ENCODE results near the gene SLC19A1. TPM values are rescaled to one million over a fixed set of nuclear protein-coding genes. Genes with fewer than 3 reads are reported as not detected.

The SLC19A1 gene
- total and polyA plus RNA-seq, 3 experiments from 2014 or later, result 7.0 to 66.8 (median 55.7) TPM

DNA sequence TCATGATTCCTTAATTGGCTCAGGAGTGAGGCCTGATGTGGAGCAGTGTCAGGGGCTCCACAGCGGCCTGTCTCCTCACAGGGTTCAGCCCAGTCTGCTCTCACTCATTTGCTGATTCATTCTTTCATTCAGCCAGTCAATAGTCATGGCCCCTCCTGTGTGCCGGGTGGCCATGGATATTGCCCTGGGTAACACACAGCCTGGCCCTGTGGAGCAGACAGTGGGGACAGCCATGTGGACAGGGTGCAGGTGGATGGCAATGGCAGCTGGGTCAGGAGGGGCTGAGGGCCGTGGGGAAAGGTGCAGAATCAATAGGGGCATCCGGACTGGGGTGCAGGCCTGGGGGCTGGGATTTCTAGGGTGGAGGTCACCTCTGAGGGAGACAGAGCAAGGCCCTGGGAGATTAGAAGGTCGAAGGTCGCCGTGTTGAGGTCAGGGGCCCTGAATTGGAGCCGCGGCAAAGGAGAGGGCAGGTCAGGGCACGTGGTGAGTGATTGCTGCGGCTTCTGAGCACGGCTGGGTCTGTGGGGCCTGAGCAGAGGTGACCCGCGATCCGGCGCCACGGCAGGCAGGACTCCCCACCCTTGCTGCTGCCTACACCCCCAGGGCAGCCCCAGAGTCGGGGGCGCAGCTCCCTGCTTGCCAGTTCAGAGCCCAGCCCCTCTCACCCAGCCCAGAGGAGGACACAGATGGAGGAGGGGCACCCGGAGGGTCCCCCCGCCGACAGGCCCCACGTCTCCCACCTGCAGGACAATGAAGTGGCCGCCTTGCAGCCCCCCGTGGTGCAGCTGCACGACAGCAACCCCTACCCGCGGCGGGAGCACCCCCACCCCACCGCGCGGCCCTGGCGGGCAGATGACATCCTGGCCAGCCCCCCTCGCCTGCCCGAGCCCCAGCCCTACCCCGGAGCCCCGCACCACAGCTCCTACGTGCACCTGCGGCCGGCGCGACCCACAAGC lies 33.4 kb downstream of the SLC19A1 start:
- Histone ChIP-seq H3K36me3 (ENCODE audit: insufficient read depth, low read length) (no peaks in the 10 kb centered on the region), H3K4me1 (ENCODE audit: insufficient read depth, low read length) (no peaks in the 10 kb centered on the region), H3K27me3 (ENCODE audit: insufficient read depth, low read length, poor library complexity, severe bottlenecking) (no peaks in the 10 kb centered on the region), H3K9me3 (ENCODE audit: low read length) (no peaks in the 10 kb centered on the region), H3K27ac (ENCODE audit: low read depth, low read length) (no peak overlapping the region), H3K4me3 (ENCODE audit: low read length) (no peak overlapping the region)
- peaks cover 0 to 1% (median 0%) of the 10 kb centered on the region in 3 donors for H3K36me3 Mint-ChIP-seq
- H3K4me1 Mint-ChIP-seq, result peaks cover 0 to 2% (median 0%) of the 10 kb centered on the region in 3 donors
- H3K27me3 Mint-ChIP-seq, result no peaks in the 10 kb centered on the region
- peak overlapping the region in 1 of 8 donors; percentile 42 for H3K27ac Mint-ChIP-seq
- ChIA-PET CTCF (no interaction called here), POLR2A (no interaction called here)
- no peak overlapping the region for H3K4me3 Mint-ChIP-seq
- no peaks in the 10 kb centered on the region for H3K9me3 Mint-ChIP-seq
- peak in 1 of 5 donors; percentile 38 for DNase-seq

DNA sequence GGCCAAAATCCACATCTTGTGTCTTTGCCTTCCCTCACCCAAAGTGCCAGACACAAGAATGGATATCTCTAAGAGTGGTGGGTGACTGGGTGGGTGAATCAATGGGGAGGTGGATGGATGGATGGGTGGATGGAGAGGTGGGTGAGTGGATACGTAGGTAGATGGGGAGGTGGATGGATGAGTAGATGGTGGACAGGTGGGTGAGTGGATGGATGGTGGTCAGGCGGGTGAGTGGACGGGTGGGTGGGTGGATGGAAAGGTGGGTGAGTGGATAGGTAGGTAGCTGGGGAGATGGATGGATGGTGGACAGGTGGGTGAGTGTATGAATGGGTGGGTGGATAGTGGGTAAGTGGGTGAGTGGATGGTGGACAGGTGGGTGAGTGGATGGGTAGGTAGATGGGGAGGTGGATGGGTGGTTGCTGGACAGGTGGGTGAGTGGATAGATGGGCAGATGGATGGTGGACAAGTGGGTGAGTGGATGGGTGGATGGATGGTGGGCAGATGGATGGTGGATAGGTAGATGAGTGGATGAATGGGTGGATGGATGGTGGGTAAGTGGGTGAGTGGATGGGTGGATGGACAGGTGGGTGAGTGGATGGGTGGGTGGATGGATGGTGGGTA lies 34.2 kb downstream of the SLC19A1 start:
- CTCF ChIA-PET, result no interaction called here
- Histone ChIP-seq H3K4me1 (ENCODE audit: insufficient read depth, low read length) (no peaks in the 10 kb centered on the region), H3K27ac (ENCODE audit: low read depth, low read length) (no peak overlapping the region)

DNA sequence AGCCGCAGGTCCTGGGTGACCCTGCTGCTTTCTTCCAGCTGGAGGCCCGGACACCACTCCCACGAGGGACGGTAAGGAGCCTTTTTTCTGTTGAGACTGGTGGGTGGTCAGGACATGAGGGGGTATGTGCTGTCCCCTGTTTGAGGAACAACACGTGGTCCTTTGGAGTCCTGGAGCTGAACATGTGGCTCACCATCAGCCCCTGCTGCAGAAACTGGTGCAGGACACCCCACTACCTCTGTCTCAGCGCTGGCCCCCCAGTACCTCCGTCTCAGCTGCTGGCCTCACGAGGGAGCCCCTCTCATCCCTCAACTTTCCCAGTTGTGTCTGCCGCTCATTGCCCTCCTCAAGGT lies 34.7 kb downstream of the SLC19A1 start:
- no peaks in the 10 kb centered on the region for H3K27me3 Mint-ChIP-seq
- peak in 1 of 5 donors; percentile 37 for DNase-seq
- POLR2A ChIA-PET, result no interaction called here
- no peaks in the 10 kb centered on the region for H3K9me3 Mint-ChIP-seq
- Histone ChIP-seq H3K27ac (ENCODE audit: low read depth, low read length) (no peak overlapping the region), H3K27me3 (ENCODE audit: insufficient read depth, low read length, poor library complexity, severe bottlenecking) (no peaks in the 10 kb centered on the region), H3K36me3 (ENCODE audit: insufficient read depth, low read length) (no peaks in the 10 kb centered on the region), H3K4me3 (ENCODE audit: low read length) (no peak overlapping the region), H3K4me1 (ENCODE audit: insufficient read depth, low read length) (no peaks in the 10 kb centered on the region), H3K9me3 (ENCODE audit: low read length) (no peaks in the 10 kb centered on the region)
- H3K27ac Mint-ChIP-seq, result no peak overlapping the region
- H3K4me3 Mint-ChIP-seq, result no peak overlapping the region
- CTCF ChIA-PET, result no interaction called here
- no peaks in the 10 kb centered on the region for H3K36me3 Mint-ChIP-seq
- H3K4me1 Mint-ChIP-seq, result no peaks in the 10 kb centered on the region

More for the DNA sequence above, 34.2 kb downstream of the SLC19A1 start:
- no peaks in the 10 kb centered on the region for H3K9me3 Mint-ChIP-seq
- H3K9me3 ChIP-seq (ENCODE audit: low read length), result no peaks in the 10 kb centered on the region
- H3K27me3 Mint-ChIP-seq, result no peaks in the 10 kb centered on the region
- H3K27me3 ChIP-seq (ENCODE audit: insufficient read depth, low read length, poor library complexity, severe bottlenecking), result no peaks in the 10 kb centered on the region
- H3K4me3 Mint-ChIP-seq, result no peak overlapping the region
- H3K4me1 Mint-ChIP-seq, result no peaks in the 10 kb centered on the region
- no peaks in the 10 kb centered on the region for H3K36me3 ChIP-seq (ENCODE audit: insufficient read depth, low read length)
- POLR2A ChIA-PET, result no interaction called here
- no peaks in the 10 kb centered on the region for H3K36me3 Mint-ChIP-seq
- peak overlapping the region in 1 of 8 donors; percentile 38 for H3K27ac Mint-ChIP-seq
- H3K4me3 ChIP-seq (ENCODE audit: low read length), result no peak overlapping the region
- no peak for DNase-seq

DNA sequence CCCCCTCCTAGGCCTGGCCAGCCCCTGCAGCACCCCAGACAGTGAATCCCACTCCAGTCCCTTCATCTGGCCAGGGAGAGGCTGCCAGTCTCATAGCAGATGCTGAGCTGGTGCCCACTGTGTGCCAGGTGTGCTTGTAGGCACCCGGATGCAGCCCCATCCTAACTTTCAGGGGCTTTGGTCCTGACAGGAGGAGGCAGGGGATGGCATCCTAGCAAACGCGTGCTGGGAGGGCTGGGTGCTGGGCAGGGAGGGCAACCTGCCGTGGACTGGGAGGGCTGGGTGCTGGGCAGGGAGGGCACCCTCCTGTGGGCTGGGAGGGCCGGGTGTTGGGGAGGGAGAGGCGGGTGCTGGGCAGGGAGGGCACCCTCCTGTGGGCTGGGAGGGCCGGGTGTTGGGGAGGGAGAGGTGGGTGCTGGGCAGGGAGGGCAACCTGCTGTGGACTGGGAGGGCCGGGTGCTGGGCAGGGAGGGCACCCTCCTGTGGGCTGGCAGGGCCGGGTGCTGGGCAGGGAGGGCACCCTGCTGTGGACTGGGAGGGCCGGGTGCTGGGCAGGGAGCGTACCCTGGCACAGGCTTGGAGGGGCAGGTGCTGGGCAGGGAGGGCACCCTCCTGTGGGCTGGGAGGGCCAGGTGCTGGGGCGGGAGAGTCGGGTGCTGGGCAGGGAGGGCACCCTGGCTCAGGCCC lies 35.3 kb downstream of the SLC19A1 start:
- H3K4me3 Mint-ChIP-seq, result no peak overlapping the region
- ChIA-PET POLR2A (no interaction called here), CTCF (no interaction called here)
- Histone ChIP-seq H3K4me3 (ENCODE audit: low read length) (no peak overlapping the region), H3K27ac (ENCODE audit: low read depth, low read length) (no peak overlapping the region), H3K27me3 (ENCODE audit: insufficient read depth, low read length, poor library complexity, severe bottlenecking) (no peaks in the 10 kb centered on the region), H3K9me3 (ENCODE audit: low read length) (no peaks in the 10 kb centered on the region), H3K4me1 (ENCODE audit: insufficient read depth, low read length) (no peaks in the 10 kb centered on the region), H3K36me3 (ENCODE audit: insufficient read depth, low read length) (no peaks in the 10 kb centered on the region)
- no peaks in the 10 kb centered on the region for H3K27me3 Mint-ChIP-seq
- H3K9me3 Mint-ChIP-seq, result no peaks in the 10 kb centered on the region
- peak in 1 of 5 donors; percentile 34 for DNase-seq
- no peaks in the 10 kb centered on the region for H3K36me3 Mint-ChIP-seq
- no peaks in the 10 kb centered on the region for H3K4me1 Mint-ChIP-seq
- H3K27ac Mint-ChIP-seq, result no peak overlapping the region

DNA sequence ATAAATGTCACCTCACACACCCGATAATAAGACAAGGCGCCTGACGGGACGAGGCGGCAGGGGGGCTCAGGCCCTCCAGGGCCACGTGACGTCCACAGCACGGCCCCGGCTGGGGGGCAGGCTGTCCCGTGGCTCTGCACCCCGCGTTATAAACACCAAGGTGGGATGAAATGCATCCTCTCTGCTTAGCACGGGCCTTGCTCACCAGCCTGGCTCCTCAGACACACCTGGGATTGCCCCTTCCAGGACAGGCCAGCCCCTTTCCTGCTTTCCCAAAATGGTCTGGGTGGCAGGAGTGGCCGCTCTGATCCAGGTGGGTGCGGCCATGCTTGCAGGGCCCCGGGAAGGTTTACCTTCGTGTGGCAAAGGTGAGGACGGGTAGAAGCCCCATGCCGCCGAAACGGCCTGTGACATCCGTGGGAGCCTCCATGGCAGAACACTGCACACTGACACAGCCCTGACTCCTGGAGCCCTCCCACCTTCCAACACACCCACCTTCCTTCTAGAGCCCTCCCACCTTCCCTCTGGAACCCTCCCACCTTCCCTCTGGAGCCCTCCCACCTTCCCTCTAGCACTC lies 35.9 kb downstream of the SLC19A1 start:
- Mint-ChIP-seq H3K27ac (no peak overlapping the region), H3K9me3 (no peaks in the 10 kb centered on the region), H3K27me3 (no peaks in the 10 kb centered on the region), H3K4me1 (no peaks in the 10 kb centered on the region), H3K36me3 (no peaks in the 10 kb centered on the region), H3K4me3 (no peak overlapping the region)
- CTCF ChIA-PET, result no interaction called here
- DNase-seq, result peak in 1 of 5 donors; percentile 41
- Histone ChIP-seq H3K4me3 (ENCODE audit: low read length) (no peak overlapping the region), H3K9me3 (ENCODE audit: low read length) (no peaks in the 10 kb centered on the region), H3K27me3 (ENCODE audit: insufficient read depth, low read length, poor library complexity, severe bottlenecking) (no peaks in the 10 kb centered on the region), H3K4me1 (ENCODE audit: insufficient read depth, low read length) (no peaks in the 10 kb centered on the region), H3K27ac (ENCODE audit: low read depth, low read length) (no peak overlapping the region), H3K36me3 (ENCODE audit: insufficient read depth, low read length) (no peaks in the 10 kb centered on the region)
- POLR2A ChIA-PET, result no interaction called here

DNA sequence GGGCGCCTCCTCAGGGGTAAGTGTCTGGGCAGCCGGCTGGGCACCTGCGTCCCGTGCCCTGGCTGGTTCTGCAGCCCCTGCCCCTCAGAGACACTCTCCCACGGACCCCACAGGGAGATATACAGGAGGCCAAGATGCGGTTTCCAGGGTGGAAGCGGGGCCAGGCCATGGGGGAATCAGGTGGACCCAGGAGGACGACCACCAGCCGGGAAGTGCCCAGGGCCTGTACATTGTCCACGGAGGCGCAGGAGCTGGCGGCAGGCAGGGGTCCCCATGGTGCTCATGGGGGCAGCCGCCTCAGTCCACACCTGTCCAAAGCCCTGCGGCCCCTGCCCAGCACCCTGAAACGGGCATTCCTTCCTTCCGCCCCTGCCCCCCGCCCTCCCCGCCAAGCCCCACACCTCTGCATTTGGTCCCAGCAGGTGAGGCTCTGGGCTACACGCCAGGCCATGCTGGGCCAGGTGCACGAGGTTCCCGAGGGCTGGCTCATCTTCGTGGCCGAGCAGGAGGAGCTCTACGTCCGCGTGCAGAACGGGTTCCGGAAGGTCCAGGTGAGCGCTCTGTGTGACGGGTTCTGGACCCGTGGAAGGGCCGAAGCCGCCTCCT lies 36.7 kb downstream of the SLC19A1 start:
- no peaks in the 10 kb centered on the region for H3K4me1 ChIP-seq (ENCODE audit: insufficient read depth, low read length)
- no peaks in the 10 kb centered on the region for H3K27me3 Mint-ChIP-seq
- no peak overlapping the region for H3K27ac ChIP-seq (ENCODE audit: low read depth, low read length)
- ChIA-PET POLR2A (no interaction called here), CTCF (no interaction called here)
- no peaks in the 10 kb centered on the region for H3K36me3 Mint-ChIP-seq
- no peaks in the 10 kb centered on the region for H3K9me3 Mint-ChIP-seq
- no peaks in the 10 kb centered on the region for H3K4me1 Mint-ChIP-seq
- H3K9me3 ChIP-seq (ENCODE audit: low read length), result no peaks in the 10 kb centered on the region
- no peak overlapping the region for H3K4me3 ChIP-seq (ENCODE audit: low read length)
- H3K27me3 ChIP-seq (ENCODE audit: insufficient read depth, low read length, poor library complexity, severe bottlenecking), result no peaks in the 10 kb centered on the region
- no peak overlapping the region for H3K4me3 Mint-ChIP-seq
- DNase-seq, result peak in 1 of 5 donors; percentile 36
- H3K27ac Mint-ChIP-seq, result no peak overlapping the region
- H3K36me3 ChIP-seq (ENCODE audit: insufficient read depth, low read length), result no peaks in the 10 kb centered on the region

DNA sequence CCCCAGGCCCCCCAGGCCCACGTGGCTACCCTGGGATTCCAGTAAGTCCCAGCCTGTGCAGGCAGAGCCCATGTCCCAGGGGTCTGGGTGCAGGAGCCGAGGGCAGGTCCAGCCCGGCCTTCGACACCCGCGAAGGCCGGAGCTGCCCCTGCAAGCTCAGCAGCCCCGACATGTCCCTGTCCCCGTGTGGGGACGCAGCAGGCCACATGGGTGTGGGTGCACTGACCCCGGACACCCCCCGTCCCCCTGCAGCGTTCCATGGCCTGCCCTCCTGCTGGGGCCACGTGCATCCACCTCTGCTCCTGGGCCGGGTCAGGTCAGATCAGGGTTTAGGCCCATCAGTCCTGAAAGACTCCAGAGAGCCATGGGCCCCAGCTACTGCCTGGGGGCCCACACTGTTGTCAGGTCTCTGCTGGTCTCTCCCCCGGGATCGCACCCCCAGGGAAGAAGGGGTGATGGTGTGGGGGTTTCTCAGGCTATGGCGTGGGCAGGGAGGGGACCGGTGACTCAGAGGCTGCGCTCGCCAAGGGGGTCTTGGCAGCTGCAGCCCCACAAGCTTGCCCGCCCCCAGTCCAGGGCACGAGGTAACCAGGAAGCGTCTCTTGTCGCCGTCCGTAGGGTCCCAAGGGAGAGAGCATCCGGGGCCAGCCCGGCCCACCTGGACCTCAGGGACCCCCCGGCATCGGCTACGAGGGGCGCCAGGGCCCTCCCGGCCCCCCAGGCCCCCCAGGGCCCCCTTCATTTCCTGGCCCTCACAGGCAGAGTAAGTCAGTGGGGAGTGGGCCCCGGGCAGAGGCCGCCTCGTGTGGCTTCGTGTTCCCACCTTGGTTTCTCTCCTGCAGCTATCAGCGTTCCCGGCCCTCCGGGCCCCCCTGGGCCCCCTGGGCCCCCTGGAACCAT lies 37.5 kb downstream of the SLC19A1 start:
- no peaks in the 10 kb centered on the region for H3K4me1 Mint-ChIP-seq
- H3K36me3 Mint-ChIP-seq, result no peaks in the 10 kb centered on the region
- peak in 1 of 5 donors; percentile 45 for DNase-seq
- POLR2A ChIA-PET, result no interaction called here
- CTCF ChIA-PET, result no interaction called here
- Histone ChIP-seq H3K27me3 (ENCODE audit: insufficient read depth, low read length, poor library complexity, severe bottlenecking) (no peaks in the 10 kb centered on the region), H3K4me3 (ENCODE audit: low read length) (no peak overlapping the region), H3K36me3 (ENCODE audit: insufficient read depth, low read length) (no peaks in the 10 kb centered on the region), H3K9me3 (ENCODE audit: low read length) (no peaks in the 10 kb centered on the region), H3K27ac (ENCODE audit: low read depth, low read length) (no peak overlapping the region), H3K4me1 (ENCODE audit: insufficient read depth, low read length) (no peaks in the 10 kb centered on the region)
- no peak overlapping the region for H3K27ac Mint-ChIP-seq
- no peaks in the 10 kb centered on the region for H3K27me3 Mint-ChIP-seq
- H3K9me3 Mint-ChIP-seq, result no peaks in the 10 kb centered on the region
- no peak overlapping the region for H3K4me3 Mint-ChIP-seq

Data from CD8-positive, alpha-beta memory T cell (primary cell).